GM19025 (cell line): ENCODE data around the gene ATP6V0D1.
"Not testable (repeated sequence)": the region's sequence is repeated elsewhere in the genome, so short reads cannot be mapped to it uniquely, and the experiment has no call there.

ENCODE experiments used
- ATAC-seq: cut with Tn5 transposase; IDR thresholded peaks from one replicate; pipeline ENCODE4 v1.9.1; 2021; ENCODE audit warnings: mild to moderate bottlenecking, low read depth, moderate library complexity; ENCODE audit not compliant: unreplicated experiment

Gene ATP6V0D1

DNA sequence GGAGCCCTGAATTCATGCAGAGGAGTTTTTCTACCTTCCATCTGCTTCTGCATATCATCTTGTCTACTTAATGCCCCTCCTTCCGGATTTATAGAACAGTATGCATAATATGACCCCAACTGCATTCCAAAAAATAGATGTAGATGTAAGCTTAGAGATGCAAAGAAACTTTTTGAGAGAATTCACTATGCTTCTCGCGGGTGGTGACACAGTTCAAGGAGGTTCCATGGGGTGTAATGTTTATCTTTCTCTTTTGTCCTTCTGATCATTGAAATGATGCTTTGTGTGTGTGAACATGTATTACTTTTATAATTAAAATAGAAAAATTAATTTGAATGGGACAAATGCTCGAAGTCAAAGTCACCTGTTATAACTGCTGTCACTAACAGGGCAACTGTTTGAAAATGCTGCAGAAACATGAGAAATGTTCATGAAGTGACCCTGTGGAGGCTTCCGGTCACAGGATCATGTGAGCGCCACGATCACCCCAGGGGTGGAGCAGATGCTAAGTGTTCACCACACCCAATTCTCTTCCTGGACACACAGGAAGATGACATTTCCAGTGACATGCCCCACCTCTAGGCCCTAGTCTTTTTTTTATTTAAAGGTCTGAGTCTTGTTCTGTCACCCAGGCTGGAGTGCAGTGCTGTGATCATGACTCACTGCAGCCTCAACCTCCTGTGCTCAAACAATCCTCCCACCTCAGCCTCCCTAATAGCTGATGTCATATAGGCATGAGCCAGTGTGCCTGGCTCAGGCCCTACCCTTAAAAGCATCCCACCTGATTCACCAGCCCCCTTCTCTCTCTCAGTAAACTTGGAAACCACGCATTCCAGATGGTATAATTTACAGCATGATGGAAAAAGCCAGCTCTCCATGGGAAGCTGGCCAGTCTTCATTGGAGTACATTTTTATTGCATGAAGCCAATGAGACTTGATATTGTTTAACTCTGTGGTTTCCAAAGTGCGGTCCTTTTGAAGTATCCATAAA, 23.4 kb upstream of the ATP6V0D1 start:
- ATAC-seq, result no peak

DNA sequence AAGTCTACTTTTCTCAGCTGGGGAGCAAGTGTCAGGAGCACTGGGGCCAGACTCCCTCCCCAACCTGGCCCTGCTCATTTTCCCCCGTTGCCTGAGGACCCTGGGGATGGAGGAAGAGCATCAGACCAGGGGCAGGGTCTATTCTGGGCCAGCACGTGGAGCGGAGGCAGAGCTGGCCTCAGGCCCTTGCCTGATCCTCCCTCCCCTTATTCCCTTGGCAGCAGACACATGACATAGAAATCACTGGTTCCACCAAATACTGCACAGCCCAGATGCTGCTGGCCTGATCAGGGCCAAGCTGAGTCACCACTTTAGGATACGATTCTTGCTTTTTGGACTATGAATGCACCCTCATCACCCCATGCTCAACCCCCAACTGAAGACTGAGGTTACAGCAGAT, 18.1 kb upstream of the ATP6V0D1 start:
- ATAC-seq, result no peak

DNA sequence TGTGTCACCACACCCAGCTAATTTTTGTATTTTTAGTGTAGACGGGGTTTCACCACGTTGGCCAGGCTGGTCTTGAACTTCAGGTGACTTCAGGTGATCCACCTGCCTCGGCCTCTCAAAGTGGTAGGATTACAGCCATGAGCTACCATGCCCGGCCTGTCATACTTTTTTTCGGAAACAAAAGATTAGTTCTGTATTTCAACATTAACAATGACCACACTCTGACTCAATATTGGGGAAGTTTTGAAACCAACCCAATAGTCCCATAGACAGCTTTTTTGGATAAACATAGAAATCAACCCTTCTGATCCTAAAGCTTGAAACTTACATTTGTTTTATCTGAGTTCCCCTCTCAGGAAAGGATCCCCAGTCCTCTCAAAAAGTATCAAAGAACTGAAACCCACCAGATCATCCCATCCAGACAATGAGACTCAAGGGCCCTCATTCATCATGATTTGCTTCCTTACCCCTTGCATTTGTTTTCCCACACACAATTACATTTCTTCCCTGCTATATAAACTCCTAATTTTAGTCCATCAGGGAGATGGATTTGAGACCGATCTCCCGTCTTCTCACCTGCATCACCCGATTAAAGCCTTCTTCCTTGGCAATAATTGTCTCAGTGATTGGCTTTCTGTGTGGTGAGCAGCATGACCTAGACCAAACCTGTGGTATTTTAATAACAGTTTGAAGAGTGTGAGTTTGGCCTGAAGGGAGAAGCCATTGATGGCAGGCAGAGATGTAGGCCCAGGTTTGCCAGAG, 9.6 kb upstream of the ATP6V0D1 start:
- no peak for ATAC-seq

DNA sequence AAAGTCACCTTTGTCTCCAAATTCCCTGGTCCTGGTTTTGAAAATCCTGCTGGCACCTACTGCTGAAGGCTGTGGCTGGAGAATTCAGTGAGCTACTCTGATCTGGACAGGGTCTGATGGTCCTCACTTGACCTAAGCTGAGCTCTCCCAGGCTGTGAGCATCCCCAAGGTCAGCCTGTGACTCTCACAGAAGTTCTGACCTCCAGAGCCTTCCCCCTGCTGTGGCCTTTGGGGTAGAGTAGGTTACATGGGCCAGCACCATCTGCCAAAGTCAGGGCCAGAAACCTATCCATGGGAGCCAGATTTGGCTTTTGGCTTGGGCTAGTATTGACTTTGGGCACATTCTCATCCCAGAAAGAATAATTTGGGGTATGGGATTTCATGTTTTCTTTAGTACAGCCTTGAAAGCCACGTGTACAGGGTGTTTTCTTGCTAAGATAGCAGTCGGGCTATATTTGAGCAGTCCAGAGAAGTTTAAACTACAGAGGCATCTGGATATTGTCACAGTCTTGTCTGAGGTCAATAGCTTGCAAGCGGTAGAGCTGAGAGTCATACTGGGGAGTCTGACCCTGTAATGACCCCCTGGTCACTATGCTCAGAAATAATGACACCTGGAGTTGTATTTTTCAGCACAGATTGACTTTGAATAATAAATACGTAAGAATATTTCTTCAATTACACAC, 8.6 kb upstream of the ATP6V0D1 start:
- no peak for ATAC-seq

DNA sequence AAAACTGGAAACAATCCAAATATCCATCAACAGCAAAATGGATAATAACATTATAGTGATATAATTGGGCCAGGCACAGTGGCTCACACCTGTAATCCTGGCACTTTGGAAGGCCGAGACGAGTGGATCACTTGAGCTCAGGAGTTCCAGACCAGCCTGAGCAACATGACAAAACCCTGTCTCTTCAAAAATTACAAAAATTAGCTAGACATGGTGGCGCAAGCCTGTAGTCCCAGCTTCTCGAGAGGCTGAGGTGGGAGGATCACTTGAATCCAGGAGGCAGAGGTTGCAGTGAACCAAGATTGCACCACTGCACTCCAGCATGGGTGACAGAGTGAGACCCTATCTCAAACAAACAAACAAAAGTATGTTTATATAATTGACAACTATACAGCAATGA, 6.6 kb upstream of the ATP6V0D1 start:
- ATAC-seq, result not testable (repeated sequence)

DNA sequence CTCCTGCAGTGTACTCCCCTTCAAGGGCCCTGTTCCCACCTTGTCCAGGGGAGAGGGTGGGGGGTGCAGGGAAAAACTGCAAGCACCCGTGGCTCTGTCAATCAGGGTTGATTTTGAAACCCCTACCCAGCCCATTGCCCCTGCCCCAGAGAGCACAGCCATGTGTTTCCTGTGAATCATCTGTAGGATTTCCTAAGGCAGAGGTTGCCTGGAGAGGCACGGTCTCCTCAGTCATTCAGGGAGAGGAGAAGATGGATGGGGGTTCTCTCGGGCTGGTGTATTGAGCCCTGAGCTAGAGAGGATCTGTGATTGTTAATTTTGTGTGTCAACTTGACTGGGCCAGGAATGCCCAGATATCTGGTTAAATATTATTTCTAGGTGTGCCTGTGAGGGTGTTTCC, 5.8 kb upstream of the ATP6V0D1 start:
- no peak for ATAC-seq

DNA sequence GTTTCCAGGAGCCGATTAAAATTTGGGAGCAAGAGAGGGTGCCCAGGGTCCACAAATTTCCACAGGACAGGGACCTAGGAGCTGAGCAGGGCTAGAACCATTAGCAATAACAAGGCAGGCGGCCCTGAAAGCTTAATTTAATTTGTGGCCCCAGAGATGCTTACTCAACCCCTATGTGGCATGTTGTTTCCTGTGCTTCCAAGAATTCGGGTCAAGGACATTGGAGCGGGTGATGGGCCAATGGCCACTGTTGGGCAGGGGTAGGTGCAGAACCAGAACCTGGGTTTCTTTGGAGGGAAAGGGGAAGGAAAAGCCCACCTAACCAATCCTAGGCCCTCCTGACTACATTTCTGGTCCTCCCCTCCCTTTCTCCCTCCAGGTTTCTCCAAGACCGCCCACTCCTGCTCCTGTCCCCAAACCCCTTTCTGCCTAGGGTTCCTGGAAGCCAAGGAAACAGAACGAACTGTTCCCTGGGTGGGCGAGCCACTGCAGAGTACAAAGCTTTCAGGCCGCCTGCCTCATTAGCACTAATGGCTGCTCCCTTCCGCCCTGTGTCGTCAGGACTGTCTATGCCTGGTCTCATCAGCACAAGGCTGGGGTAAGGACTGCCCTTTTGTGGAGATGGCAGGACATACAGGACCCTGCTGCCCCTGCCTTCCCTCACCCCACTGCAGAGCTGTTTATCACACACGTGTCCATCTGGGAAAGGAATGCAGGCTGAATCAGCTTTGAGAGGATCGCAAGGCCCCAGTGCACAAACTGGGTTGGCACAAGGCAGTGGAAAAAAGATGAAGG, 3.0 kb upstream of the ATP6V0D1 start:
- no peak for ATAC-seq

DNA sequence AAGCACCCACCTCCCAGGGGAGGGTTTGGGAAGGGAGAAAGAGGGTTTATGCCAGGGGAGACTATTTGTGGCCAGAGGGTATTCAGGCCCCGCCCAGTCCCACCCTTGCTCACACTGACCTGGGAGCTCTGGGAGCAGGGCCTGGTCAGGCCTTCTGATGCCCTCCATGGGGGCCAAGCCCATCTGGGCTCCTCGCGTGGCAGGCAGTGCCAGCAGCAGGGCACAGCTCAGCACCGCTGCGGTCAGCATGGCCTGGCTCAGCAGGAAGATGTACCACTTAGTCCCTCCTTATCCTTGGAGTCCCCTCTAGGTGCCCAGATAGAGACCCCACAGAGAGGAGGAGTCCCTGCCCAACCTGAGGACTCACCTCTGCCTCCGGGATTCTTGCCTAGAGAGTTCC, 2.2 kb upstream of the ATP6V0D1 start, which contains the start of gene AGRP:
Gene AGRP (minus strand): TSS at position 398 of the 400 bp plus-strand sequence. CDS start 149 bp downstream, at position 249.
- ATAC-seq, result no peak

DNA sequence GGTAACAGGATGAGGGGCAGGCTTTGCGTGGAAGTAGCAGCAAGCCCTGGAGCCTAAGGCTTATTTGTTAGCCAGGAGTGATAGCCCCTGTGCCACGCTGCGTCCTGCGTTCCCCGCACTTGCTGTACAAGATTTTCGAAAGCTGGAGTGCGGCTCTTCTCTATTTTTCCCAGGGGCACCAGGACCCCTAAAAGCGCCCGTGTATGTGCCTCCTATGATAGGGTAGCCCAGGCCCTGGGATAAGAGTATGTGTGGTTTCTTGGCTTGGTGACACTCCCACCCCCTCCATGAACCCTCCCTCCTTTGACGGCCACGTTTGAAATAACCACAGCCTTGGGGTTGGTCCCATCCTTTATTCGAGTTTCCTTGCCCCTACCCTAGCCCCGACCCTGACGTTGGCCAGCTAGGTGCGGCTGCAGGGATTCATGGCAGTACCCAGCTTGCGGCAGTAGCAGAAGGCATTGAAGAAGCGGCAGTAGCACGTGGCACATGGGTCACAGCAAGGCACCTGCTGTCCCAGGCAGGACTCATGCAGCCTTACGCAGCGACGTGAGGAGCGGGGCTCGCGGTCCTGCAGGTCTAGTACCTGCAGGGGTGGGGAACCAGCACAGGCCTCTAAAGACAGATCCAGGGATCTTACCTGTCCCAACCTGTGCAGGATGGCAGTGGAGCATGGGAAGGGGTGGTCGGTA, 1.4 kb upstream of the ATP6V0D1 start:
- no peak for ATAC-seq

DNA sequence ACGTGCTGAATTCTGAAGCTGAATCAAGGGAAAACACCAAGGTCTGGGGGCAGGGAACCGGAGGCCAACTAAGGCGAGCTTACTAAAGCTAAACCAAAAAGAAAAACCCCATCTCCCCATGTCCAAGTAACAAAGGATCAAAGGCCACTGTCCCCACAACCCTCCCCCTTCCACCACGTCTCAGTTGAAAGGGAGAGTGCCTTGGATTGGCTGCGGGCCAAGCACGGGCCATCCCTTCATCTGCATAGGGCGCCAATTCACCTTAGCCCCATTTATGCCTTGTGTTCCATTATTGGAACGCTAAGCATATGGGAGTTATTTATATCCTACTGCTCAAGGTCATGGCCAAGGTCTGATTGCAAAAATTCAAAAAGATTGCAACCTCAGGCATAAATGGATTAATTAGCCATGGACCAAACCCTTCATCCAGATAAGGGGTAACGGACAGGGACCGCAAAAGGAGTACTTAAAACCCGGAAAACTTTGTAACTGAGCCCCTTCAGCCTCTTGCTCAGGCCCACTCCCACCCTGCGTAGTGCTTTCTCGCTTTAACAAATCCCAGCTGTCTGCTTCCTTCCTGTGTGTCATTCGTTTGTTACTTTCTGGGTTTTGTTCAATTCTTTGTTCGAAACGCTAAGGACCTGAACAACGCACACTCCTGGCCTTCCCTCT, 740 bp upstream of the ATP6V0D1 start:
- no peak for ATAC-seq

DNA sequence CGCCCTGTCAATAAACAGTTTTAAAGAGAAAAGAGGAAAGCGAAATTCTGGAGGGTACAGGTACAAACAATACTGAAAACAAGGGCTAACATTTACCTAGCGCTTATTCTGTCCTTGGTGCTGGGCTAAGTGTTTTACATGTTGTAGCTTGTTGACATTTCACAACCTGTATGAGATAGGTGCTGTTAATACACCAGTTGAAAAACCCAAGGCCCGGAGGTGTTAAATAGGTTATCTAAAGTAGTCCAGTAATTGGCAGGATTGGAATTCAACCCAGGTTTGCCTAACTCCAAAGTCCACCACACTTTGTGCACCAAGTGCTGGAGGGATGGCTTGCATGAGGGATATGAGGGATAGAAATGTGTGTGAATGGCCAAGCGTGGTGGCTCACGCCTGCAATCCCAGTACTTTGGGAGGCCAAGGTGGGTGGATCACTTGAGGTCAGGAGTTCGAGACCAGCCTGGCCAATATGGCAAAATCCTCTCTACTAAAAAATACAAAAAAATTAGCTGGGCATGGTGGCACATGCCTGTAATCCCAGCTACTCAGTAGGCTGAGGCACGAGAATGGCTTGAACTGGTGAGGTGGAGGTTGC, 2.9 kb downstream of the ATP6V0D1 start:
- no peak for ATAC-seq

DNA sequence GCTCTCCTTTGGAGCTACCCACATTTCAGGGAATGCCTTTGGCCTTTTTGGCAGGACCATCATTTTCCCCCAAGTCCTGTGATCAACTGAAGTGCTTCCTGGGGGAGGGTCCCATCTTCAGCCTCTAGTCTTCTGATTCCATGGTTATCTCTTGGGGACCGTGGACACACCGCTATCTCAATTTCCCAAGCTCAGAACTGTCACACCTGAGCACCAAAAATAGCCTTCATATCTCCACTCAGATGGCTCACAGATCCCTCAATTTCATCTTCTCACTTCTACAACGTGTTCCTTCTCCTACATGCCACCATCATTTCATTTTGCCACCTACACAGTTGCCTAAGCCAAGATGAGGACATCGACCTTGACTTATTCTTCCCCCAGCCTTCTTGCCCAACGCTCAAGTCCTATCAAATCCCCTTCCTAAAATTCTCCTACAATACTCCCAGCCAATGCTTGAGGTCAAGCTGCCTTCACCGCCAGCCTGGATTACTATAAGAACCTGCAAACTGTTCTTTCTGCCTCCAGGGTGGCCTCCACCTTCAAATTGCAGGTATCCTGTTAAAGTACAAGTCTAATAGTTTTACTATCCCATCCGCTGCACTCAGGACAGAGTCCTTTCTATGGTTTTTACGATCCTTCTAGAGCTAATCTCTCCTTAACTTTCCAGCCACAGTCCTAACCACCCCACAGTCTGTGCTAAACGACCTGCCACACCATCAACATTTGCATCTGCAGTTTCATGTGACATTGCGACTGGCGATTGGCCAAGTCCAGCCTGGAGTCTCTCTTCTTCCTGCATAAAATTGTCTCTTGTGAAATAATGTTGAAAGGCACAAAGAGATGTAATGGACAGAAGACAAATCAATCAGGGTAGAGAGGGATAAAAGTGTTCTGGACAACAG, 6.2 kb downstream of the ATP6V0D1 start:
- no peak for ATAC-seq

DNA sequence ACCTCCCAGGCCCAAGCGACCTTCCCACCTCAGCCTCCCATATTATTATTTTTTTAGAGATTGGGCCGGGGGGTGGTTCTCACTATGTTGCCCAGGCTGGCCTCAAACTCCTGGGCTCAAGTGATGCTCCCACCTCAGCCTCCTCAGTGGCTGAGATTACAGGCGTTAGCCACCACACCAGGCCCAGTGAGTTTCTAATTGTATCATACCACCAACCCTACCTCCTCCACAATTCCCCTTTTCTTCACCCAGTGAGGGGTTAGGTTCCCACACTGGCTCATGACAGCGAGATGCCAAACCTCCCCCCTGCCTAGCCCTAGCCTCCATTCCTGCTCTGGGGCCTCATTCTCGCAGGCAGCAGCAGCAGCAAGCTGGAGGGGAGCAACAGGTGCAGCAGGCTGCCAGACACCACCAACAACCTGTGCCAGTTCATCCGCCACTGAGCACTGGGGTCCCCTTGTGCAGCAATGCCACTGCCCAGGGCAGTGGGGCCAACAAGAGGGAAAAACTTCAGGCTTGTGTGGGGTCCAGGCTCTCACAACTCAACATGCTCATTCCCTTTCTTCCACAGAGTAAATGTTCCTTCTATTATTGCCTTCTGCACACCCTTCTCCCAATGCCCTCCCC, 9.1 kb downstream of the ATP6V0D1 start:
- ATAC-seq, result no peak

DNA sequence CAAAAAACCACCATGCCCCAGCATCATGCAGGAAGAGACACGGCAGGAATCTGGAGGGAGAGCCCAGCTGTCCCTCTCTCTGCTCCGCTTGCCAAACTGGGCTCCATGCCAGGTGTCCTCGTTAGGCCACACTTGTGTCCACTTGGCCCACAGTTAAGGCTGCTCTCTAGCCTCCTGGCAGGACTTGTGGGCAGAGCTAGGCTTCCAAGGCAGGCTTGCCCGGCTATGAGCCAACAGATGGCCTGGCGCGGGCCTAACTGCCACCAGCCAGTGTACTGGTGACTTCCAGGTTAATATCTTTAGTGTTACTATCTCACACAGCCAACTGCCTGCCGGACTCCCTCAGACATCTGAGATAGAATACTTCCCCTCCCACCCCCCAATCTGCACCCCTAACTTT, 10.6 kb downstream of the ATP6V0D1 start:
- no peak for ATAC-seq

DNA sequence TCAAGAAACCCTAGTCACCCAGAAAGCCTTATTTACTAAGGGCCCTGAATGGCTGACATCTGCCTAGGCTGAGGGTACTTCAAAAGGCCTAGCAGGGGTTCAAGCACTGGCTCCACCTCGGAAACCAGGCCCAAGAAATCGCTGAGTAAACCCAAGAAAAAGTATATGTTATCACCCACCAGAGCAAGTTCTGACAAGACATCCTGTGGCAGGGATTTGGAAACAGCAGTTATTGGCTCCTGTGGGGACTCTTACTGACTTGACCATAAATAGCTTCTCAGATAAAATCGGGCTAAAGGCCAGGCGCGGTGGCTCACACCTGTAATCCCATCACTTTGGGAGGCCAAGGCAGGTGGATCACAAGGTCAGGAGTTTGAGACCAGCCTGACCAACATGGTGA, 12.2 kb downstream of the ATP6V0D1 start:
- no peak for ATAC-seq

DNA sequence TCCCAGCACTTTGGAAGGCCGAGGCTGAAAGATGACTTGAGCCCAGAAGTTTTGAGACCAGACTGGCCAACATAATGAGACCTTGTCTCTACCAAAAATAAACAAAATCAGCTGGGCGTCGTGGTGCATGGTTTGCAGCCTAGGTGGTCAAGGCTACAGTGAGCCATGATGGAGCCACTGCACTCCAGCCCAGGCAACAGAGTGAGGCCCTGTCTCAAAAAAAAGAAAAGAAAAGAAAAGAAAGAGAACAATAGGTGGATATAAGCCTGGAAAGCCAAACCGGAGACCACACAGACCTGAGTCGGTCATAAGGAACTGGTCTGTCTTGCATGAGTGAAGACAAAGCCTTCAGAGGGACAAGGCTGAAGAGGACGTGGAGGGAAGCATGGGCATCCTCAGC, 14.4 kb downstream of the ATP6V0D1 start:
- ATAC-seq, result no peak

DNA sequence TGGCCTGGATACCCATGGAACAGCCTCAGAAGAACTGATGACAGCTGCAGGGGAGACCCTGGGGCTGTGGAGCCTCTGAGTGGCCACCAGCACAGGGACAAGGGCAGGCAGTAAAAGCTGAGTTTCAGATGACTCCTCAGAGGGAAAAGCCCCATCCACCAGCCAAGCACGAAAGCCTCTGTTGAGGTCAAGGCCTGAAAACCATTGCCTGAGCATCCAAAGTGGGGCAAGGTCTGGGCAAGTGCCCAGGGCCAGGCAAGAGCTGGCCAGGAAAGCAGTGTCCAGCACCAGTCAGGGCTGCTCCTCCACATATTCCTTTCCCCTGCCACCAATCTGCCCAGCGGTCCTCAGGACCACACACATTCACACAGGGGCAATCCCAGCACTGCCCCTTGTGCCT, 16.4 kb downstream of the ATP6V0D1 start:
- no peak for ATAC-seq
